HG03039 (cell line): ENCODE data around the gene ZNFX1.
"Not testable (repeated sequence)": the region's sequence is repeated elsewhere in the genome, so short reads cannot be mapped to it uniquely, and the experiment has no call there.

ENCODE experiments used
- ATAC-seq: cut with Tn5 transposase; IDR thresholded peaks from one replicate; pipeline ENCODE4 v1.9.1; 2021; ENCODE audit warnings: mild to moderate bottlenecking, moderate library complexity; ENCODE audit not compliant: unreplicated experiment

ZNFX1 gene

GRCh38 chr20:49252556-49253350 is 25.1 kb downstream of the ZNFX1 start:
- ATAC-seq = no peak

- no peak for ATAC-seq
Measured at GRCh38 chr20:49248879-49249665, 28.8 kb downstream of the ZNFX1 start.

- no peak for ATAC-seq
Measured at GRCh38 chr20:49248301-49248700, 29.6 kb downstream of the ZNFX1 start.

- ATAC-seq = no peak
Measured at GRCh38 chr20:49247792-49248191, 30.1 kb downstream of the ZNFX1 start.

- ATAC-seq = no peak
Measured at GRCh38 chr20:49247169-49247723, 30.6 kb downstream of the ZNFX1 start.

- ATAC-seq = no peak
Measured at GRCh38 chr20:49245921-49246740, 31.7 kb downstream of the ZNFX1 start.

- ATAC-seq = no peak
Measured at GRCh38 chr20:49237531-49237930, 40.3 kb downstream of the ZNFX1 start.

GRCh38 chr20:49236301-49236700 is 41.6 kb downstream of the ZNFX1 start:
- ATAC-seq = no peak

- no peak for ATAC-seq
Measured at GRCh38 chr20:49234831-49235230, 43.0 kb downstream of the ZNFX1 start.

- ATAC-seq = no peak
Measured at GRCh38 chr20:49233226-49233625, 44.6 kb downstream of the ZNFX1 start.

- no peak for ATAC-seq
Measured at GRCh38 chr20:49231471-49231870, 46.4 kb downstream of the ZNFX1 start.

GRCh38 chr20:49230561-49231133 is 47.2 kb downstream of the ZNFX1 start:
- ATAC-seq = no peak

GRCh38 chr20:49230021-49230420 is 47.8 kb downstream of the ZNFX1 start:
- no peak for ATAC-seq

- no peak for ATAC-seq
Measured at GRCh38 chr20:49229381-49229780, 48.5 kb downstream of the ZNFX1 start.

GRCh38 chr20:49228676-49229075 is 49.2 kb downstream of the ZNFX1 start:
- no peak for ATAC-seq

- ATAC-seq = no peak
Measured at GRCh38 chr20:49225896-49226295, 52.0 kb downstream of the ZNFX1 start.

- ATAC-seq = no peak
Measured at GRCh38 chr20:49219924-49220831, 57.7 kb downstream of the ZNFX1 start.

- peak; percentile 87 for ATAC-seq
Measured at GRCh38 chr20:49219091-49219923, 58.5 kb downstream of the ZNFX1 start, which contains the start of gene DDX27. Gene DDX27, plus strand, starts transcription at chr20:49219416. Its CDS starts 33 bp downstream, at chr20:49219449.

- not testable (repeated sequence) for ATAC-seq
Measured at GRCh38 chr20:49218739-49219090, 59.1 kb downstream of the ZNFX1 start.
